Measurements from ENCODE around the gene RAB31.

- TF ChIP-seq POLR2A (IDR thresholded peaks at IDR 0.05) (no peak), POLR2AphosphoS5 (IDR thresholded peaks at IDR 0.05) (no peak)
Measured at GRCh38 chr18:9689253-9689652, 18.8 kb upstream of the RAB31 start.
